GM23338 (cell line): ENCODE results near the gene CASKIN2.

Source experiments
- CREB1 ChIP-seq: fragments of 250-450 bp; sonication (Bioruptor Pico); IDR thresholded peaks from 2 replicates; pipeline ENCODE4 v1.5.0; 2020; ENCODE audit warnings: low read depth, mild to moderate bottlenecking, moderate library complexity
- ETS1 ChIP-seq: IDR thresholded peaks from 2 replicates; pipeline ENCODE4 v1.6.1; 2016; ENCODE audit warnings: antibody characterized with exemption
- EZH2 ChIP-seq: fragments of 200-600 bp; sonication (generic); IDR thresholded peaks from one replicate; pipeline ENCODE4 v1.8.0; 2017; ENCODE audit warnings: antibody characterized with exemption, mild to moderate bottlenecking, low read depth; ENCODE audit not compliant: unreplicated experiment
- EZH2phosphoT487 ChIP-seq: fragments of 200-600 bp; sonication (generic); IDR thresholded peaks from one replicate; pipeline ENCODE4 v1.8.1; 2018; ENCODE audit warnings: antibody characterized with exemption; ENCODE audit not compliant: unreplicated experiment
- JUNB ChIP-seq: IDR thresholded peaks from one replicate; pipeline ENCODE4 v1.6.1; 2016; ENCODE audit warnings: antibody characterized with exemption; ENCODE audit not compliant: unreplicated experiment
- REST ChIP-seq: IDR thresholded peaks from one replicate; pipeline ENCODE4 v1.6.1; 2018; ENCODE audit warnings: antibody characterized with exemption; ENCODE audit not compliant: unreplicated experiment
- TF ChIP-seq, protein P1 (sequence below), 2 experiments: fragments of 200-600 bp in 1 of 2; sonication (generic) in 1 of 2; conservative IDR thresholded peaks; 2 replicates each; pipeline versions ENCODE4 v1.5.1 to v1.6.1; 2016 to 2017; ENCODE audit warnings: antibody characterized with exemption in 2 of 2, low read depth in 2 of 2, mild to moderate bottlenecking in 2 of 2, moderate library complexity in 1 of 2

GRCh38 chr17:75542728-75543336 lies 27.5 kb upstream of the CASKIN2 start:
- TF ChIP-seq, protein P1, sequence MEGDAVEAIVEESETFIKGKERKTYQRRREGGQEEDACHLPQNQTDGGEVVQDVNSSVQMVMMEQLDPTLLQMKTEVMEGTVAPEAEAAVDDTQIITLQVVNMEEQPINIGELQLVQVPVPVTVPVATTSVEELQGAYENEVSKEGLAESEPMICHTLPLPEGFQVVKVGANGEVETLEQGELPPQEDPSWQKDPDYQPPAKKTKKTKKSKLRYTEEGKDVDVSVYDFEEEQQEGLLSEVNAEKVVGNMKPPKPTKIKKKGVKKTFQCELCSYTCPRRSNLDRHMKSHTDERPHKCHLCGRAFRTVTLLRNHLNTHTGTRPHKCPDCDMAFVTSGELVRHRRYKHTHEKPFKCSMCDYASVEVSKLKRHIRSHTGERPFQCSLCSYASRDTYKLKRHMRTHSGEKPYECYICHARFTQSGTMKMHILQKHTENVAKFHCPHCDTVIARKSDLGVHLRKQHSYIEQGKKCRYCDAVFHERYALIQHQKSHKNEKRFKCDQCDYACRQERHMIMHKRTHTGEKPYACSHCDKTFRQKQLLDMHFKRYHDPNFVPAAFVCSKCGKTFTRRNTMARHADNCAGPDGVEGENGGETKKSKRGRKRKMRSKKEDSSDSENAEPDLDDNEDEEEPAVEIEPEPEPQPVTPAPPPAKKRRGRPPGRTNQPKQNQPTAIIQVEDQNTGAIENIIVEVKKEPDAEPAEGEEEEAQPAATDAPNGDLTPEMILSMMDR (conservative IDR thresholded peaks at IDR 0.05; ENCODE audit: low read depth in 2 of 2), result no peak
- no peak for TF ChIP-seq EZH2phosphoT487
- no peak for TF ChIP-seq ETS1
- no peak for TF ChIP-seq EZH2
- no peak for TF ChIP-seq CREB1 (CRISPR knock-in tag)
- TF ChIP-seq JUNB, result no peak
- TF ChIP-seq REST, result no peak
